Hematopoietic multipotent progenitor cell treated with erythropoietin and hydrocortisone succinate and interleukin-3 and kit ligand, for 6 days (in vitro differentiated cells): Measurements from ENCODE around the gene WT1.
"Not testable (repeated sequence)": the region's sequence is repeated elsewhere in the genome, so short reads cannot be mapped to it uniquely, and the experiment has no call there.

Source experiments
- DNase-seq: peaks from one replicate; pipeline ENCODE4 v3.0.0-alpha.2; 2015

WT1 gene

DNA sequence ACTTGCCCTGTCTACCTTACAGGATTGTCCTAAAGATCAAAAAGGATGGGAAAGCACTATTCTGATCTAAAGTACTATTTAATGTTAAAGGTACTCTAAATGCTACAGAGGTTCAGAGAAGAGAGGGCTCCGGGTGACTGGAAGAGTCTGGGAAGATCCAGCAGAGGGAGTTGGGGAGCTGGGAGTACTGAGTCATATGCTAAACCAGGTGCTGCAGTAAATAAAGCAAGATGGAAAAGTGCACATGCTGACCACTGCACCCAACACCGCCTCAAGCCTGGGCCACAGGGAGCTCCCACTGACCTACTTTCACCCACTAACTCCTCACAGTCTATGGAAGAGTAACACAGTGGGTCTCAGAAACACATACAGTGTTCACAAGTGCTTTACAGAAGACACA is 49.3 kb downstream of the WT1 start:
- DNase-seq: peak; percentile 74

DNA sequence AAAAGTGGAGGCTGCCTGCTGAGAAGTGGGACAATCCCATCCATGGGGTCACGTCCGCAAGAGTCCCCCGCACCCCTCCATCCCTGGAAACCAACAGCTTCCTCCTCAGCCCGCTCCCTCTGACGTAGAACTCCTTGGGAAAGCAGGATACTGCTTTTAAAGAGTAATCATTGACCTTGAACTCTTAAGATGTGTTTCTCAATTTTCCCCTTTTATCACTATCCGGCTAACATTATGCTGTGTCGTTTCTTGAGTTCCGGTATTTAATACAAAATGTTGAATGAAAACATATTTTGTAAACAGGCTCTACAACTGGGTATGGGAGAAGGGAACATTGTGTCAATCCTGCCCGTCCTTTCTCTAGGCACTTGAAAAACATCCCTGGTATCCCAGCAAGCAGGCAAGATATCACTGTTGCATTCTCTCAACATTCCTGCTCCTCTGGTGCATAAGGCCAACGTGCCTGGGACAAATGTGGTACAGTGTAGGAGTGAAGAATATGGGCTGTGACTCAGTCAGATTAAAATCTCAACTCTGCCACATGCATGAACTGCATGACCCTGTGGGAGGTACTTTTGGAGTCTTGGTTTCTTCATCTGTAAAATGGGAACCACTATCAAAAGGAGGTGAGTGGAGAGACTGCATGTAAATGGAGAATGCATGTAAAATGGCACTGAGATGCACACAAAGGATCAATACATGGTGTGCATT is 52.8 kb downstream of the WT1 start:
- peak; percentile 13 for DNase-seq

DNA sequence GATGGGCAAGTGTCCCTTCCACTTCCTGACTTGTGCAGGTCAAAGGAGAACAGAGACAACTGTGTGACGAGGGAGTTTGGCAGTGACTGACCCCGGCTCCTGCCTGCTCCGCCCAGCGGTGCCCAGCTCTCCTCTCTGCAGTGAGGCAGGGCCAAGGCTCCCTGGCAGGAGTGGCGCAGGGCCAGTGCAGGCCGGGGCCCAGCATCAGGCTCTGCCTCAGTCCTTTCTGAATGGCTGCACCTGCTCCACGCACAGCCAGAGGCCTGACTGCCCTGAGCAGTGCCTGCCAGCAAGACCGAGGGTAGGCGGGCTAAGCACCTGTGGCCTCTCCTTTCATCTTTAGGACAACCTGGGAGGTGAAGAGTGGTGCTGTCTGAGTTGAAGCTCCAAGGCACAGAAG is 54.2 kb downstream of the WT1 start:
- no peak for DNase-seq

DNA sequence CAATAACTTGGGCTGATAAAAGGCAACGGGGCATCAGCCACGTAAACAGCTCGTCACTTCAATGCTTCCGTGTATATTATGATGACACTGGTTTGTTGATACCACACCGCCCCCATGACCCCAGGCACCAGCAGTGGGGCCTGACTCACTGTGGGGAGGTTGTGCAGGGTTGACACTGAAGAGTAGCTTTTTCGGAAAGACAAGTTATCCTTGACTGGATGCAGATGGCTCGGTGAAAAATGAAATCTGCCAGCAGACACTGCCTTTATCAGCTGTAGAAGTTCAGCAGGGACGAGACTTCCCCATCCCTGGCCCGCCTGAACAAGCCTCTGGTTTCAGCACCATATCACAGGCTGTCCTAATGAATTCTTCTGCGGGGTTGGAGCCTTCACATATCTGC is 55.6 kb downstream of the WT1 start:
- DNase-seq: no peak

DNA sequence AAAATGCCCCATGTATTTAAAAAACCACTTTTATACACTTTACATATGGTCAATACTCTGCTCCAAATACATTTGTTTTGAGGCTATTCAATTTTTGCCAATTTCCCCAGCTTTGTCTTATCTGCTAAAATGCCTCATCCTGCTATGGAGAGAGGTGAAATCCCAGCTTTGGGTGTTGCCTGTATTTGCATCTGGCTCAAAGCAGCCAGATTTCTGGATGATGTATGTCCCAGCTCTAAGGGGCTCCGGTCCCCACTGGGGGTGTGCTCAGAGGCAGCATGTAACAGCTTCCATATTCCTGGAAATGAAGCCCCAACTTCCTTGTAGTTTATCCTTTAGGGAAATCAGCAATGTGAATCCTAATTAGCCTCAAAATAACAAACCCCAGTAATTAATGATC is 59.5 kb downstream of the WT1 start:
- DNase-seq: no peak

DNA sequence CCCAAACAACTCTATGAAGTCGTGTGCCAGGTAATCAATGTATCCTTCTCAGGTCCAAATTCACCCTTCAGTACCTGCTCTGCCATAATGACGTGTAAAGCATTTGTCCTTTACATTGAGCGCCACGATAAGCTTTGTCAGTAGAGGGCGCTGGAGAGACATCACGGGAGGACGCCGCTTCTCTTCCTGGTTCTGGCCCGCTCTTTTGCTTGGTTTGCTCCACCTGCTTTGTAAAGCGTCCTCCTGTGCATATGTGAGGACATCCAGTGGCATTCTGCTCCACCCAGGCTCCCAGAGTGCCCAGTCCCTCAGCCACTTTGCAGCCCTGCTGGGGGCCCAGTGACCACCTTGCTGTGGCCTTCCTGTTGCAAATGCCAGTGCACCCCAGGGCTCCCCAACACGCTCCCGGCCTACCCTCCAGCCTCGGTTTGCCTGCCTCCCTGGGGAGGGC is 61.1 kb downstream of the WT1 start:
- DNase-seq: peak; percentile 93

DNA sequence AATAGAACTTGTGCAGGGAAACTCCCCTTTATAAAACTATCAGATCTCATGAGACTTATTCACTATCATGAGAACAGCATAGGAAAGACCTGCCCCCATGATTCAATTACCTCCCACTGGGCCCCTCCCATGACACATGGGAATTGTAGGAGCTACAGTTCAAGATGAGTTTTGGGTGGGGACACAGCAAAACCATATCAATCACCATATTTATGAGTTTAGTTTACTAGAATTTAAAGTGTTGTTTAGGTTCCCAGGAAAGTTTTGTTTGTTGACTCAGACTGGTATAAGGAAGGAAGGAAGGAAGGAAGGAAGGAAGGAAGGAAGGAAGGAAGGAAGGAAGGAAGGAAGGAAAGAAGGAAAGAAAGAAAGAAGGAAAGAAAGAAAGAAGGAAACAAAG is 65.4 kb downstream of the WT1 start:
- not testable (repeated sequence) for DNase-seq

DNA sequence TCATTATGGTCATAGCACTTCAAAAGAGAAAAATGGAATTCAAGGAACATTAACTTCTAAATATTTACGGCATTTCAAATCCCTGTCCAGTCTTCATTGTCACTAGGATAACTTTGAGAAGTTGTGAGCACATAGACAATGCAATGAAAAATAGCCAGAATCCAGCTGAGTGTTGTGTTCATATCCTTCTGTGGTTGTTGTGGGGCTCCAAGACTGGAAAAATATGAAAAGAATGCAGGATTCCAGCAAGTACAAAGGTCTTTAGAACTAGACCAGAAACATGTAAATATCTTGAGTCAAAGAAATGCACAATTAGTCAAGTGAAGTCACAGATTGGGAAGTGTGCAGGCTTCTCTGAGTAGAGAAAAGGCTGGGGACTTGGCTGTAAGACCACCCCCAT is 68.7 kb downstream of the WT1 start:
- no peak for DNase-seq

DNA sequence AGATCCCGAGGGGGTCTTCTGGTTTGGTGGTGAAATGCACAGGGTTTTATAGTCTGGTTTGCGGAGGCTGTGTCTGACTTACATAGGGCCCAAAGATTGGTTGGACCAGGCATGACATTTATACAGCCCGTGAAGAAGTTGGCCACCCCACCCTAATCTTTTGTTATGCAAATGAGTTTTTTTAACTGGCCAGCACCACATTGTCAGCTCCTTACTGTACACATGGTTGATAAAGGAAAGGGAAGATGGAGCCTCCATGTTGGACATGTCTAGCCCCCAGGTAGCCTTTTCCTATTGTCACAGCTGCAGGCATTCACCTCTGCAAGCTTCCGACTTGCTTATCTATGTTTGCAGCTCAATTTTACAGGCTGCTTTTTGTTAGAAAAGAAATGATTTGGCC is 70.1 kb downstream of the WT1 start:
- DNase-seq: no peak

DNA sequence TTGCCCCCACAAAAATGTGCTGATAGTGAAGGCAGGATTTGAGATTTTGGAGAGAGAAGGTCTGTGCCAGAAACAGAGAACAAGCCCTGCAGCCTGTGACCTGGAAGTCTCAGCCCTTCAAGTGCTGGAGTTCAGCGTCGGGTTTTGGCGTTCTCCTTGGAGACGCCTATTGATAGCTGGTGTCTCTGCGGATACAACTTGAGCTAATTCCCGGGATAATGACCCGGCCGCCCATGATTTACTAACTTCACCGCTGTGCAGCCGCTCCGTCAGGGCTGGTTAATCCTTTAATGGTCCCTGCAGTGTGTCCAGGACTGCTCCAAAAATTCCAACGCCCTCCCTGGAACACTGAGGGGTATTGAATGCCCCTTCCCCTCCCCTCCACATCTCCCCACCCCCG is 76.6 kb downstream of the WT1 start:
- DNase-seq: no peak

DNA sequence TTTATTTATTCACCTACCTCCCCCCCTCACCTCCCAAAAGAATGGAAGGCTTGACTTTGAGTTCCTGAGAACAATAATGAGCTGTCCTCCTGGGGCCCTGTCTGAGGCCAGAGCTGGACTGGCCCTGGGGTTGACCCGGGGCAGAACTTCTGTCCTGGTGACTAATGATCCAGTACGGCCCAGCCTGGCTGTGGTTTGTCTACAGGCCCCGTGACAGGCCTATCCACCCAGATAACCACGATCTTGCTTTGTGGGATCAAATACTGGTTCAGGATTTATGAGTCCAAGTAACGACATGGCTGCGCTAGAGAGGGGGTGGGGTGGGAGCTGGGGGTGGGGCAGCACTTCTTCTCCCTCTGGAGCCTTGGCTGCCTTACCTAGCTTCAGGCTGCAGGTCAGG is 81.5 kb downstream of the WT1 start:
- DNase-seq: no peak

DNA sequence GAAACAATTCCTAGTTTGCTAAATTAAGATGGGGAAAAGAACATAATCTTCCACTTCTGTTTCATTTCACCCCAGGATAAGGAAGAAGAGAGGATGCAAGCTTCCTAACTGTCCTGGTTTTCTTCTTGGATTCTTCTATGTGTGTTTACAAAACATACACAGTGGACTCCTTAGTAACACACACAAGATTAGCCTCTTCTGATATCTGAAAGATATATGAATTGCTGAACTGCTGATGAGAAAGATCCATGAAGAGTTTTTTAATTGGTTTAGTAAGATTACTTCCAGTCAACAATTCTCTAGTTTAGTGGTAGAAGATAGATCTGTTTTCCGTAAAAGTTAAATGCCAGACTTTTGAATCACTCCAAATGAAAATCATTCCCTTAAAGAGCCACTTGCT is 86.8 kb downstream of the WT1 start:
- DNase-seq: no peak

DNA sequence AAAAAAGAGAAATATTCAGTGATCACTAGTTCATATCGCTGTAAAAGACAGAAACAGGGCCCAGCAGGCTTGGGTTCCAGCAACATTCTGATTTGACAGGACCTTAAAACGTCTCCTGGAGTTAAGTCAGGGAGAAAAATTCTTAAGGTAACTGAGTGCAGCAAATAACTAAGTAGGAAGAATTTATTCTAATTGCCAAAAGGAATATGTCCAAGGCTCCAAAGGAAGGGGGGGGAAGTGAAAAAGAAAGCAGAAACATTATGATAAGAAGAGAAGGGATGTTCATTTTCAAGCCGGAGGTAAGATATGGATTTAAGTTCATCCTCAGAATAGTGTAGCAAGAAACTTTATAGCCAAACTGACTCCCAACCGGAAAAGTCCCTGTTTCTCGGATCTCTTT is 90.4 kb downstream of the WT1 start:
- DNase-seq: no peak

DNA sequence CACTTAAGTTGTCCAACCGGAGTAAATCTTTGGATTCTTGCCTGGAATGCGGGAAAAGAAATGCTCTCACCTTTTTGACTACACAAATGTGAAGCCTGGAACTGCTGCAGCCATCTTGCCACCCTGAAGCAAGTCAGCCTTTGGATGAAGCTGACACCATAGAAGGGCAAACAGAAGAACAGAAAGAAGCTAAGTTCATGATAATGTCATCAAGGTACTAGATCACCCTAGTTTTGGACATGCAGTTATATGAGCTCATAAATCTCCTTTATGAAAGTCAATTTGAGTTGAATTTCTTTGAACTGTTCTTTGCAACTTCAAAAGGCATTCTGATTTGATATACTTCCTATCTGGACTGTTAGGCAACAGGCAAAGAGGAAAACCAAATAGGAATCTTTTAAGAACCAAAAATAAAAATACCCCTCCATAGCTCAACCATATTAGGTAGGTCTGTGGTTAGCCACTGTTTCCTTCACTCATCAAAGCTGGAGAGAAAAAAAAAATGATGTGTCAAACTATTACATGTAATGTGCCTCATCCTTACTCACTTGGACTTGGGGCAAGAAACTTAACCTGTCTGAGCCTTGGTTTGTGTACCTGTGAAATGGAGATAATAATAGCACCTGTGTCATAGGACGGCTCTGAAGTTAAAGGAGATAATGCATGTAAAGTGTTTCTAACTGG is 91.9 kb downstream of the WT1 start:
- DNase-seq: no peak

DNA sequence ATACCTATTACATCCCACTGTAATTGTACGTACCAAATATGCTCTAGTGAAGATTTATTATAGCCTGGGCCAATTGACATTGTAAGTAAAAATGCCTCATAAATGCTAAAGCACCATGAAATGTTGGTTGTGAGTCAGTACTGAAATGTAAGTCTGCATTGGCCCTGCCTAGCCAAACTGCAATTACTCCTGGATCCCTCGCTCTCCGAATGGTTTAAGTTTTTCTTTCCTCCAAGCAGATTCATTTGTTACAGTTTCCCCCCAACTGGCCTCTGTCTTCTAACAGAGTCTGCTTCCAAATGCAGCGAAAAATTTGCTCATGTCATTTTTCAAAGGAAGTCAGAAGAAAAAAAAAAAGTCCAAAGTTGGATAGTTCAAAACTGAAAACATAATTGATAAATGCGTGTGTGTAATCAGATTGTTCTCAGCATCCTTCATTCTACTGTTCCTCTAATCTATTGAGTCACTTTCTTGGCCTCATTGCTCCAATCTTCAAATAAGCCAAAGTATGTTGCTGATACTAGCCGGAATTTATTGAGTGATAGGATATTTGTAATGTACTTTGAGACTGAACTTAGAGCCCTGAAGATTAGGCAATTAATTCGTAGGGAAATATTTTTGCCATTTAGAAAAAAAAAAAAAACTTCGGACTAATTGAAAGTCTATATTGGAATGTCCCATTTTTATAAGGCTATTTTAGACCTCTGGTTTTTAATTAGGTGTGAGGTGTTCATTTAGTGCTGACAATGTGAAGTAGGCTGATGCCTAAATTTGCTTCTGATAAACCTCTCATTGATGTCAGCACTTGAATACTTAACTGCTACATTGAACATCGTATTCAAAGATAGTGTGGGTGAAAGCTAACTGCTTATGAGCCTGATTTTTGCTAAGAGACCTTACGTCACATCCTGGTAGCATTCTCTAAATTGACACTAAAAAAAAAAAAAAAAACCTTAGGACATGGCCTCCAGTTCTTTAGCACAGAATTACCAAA is 93.4 kb downstream of the WT1 start:
- no peak for DNase-seq

DNA sequence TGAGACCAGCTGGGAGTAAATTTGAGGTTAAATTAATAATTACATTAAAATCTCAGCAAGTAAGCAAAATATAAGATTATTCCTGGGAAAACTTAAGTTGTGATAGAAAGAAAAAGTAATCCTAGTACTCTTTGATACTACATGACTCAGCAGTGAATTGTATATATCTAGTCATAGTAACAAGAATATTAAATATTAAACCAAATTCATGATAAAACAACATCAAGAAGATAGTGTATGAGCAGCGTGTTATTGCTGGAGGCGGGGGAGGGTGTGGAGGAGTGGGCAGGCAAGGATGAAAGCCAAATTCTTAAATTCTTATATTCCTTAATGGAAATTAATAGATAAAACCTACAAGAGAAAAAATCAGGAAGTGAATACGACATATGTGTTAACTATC is 95.2 kb downstream of the WT1 start:
- DNase-seq: no peak
